Smooth muscle cell (in vitro differentiated cells): ENCODE results near the gene ZNF236. TPM values are rescaled to one million over a fixed set of nuclear protein-coding genes. Genes with fewer than 3 reads are reported as not detected.

ENCODE experiments used
- DNase-seq: peaks from one replicate; lab custom pipeline; 2025; ENCODE audit not compliant: unreplicated experiment; lab: John Stamatoyannopoulos, UW
- H2AFZ ChIP-seq: fragments of 200-600 bp; sonication (generic); 2 replicates; pipeline ENCODE4 v1.6.0; 2016; ENCODE audit warnings: antibody characterized with exemption, low read depth, mild to moderate bottlenecking
- H3F3A ChIP-seq: fragments of 200-600 bp; sonication (generic); 2 replicates; pipeline ENCODE4 v1.6.0; 2017; ENCODE audit warnings: antibody characterized with exemption, low read depth
- H3K27ac ChIP-seq: fragments of 200-600 bp; sonication (generic); 2 replicates; pipeline ENCODE4 v1.5.1; 2016; ENCODE audit warnings: low read depth, mild to moderate bottlenecking
- H3K27me3 ChIP-seq: fragments of 200-600 bp; sonication (generic); 2 replicates; pipeline ENCODE4 v1.6.1; 2016; ENCODE audit warnings: low read depth, mild to moderate bottlenecking
- H3K36me3 ChIP-seq: fragments of 200-600 bp; sonication (generic); 2 replicates; pipeline ENCODE4 v1.5.1; 2016; ENCODE audit warnings: low read depth
- H3K4me1 ChIP-seq: fragments of 200-600 bp; sonication (generic); 2 replicates; pipeline ENCODE4 v1.5.1; 2016; ENCODE audit warnings: low read depth
- H3K4me2 ChIP-seq: fragments of 200-600 bp; sonication (generic); 2 replicates; pipeline ENCODE4 v1.6.0; 2016; ENCODE audit warnings: mild to moderate bottlenecking
- H3K4me3 ChIP-seq: fragments of 200-600 bp; sonication (generic); 2 replicates; pipeline ENCODE4 v1.5.1; 2016; ENCODE audit warnings: mild to moderate bottlenecking
- H3K79me2 ChIP-seq: fragments of 200-600 bp; sonication (generic); 2 replicates; pipeline ENCODE4 v1.6.0; 2016; ENCODE audit warnings: low read depth, mild to moderate bottlenecking
- H3K9ac ChIP-seq: fragments of 200-600 bp; sonication (generic); 2 replicates; pipeline ENCODE4 v1.6.0; 2016; ENCODE audit warnings: low read depth
- H3K9me3 ChIP-seq: fragments of 200-600 bp; sonication (generic); replicated peaks from 2 replicates; pipeline ENCODE4 v1.5.1; 2016; ENCODE audit warnings: low read depth
- H4K20me1 ChIP-seq: fragments of 200-600 bp; sonication (generic); 2 replicates; pipeline ENCODE4 v1.6.0; 2016; ENCODE audit warnings: low read depth
- CTCF ChIP-seq: fragments of 200-600 bp; sonication (generic); IDR thresholded peaks from 2 replicates; pipeline ENCODE4 v1.5.1; 2017; ENCODE audit warnings: borderline replicate concordance, mild to moderate bottlenecking, antibody characterized with exemption; ENCODE audit not compliant: insufficient read depth, poor library complexity, severe bottlenecking
- WGBS: methylation state at CpG from one replicate; pipeline ENCODE4 v1.1.7; 2016; ENCODE audit warnings: low lambda C conversion rate; 5-methylcytosine and 5-hydroxymethylcytosine counted together
- polyA plus RNA-seq: library from polyadenylated mRNA; unstranded; fragments of >200 nt; fragmentation: Nextera tagmentation; extraction: Ambion mirVana; gene quantifications from 2 replicates; pipeline ENCODE4 v1.2.1, GENCODE V29; 2016
- total RNA-seq: library from RNA; depleted of rRNA; stranded (reverse); fragments of >200 nt; gene quantifications from 2 replicates; pipeline ENCODE4 v1.2.3, GENCODE V29; 2014

ZNF236 gene
- total and polyA plus RNA-seq, 2 experiments from 2014 or later = 4.1 to 6.2 TPM

- no peak overlapping the region for H3K4me3 ChIP-seq
- no peaks in the 10 kb centered on the region for H3K36me3 ChIP-seq
- DNase-seq = no peak
- no peaks in the 10 kb centered on the region for H4K20me1 ChIP-seq
- H3K4me2 ChIP-seq = no peak overlapping the region
- H2AFZ ChIP-seq = no peak overlapping the region
- no peaks in the 10 kb centered on the region for H3F3A ChIP-seq
- TF ChIP-seq CTCF = no peak
- H3K4me1 ChIP-seq = no peaks in the 10 kb centered on the region
- H3K27ac ChIP-seq = no peak overlapping the region
- H3K79me2 ChIP-seq = no peaks in the 10 kb centered on the region
- peaks cover 5% of the 10 kb centered on the region for H3K27me3 ChIP-seq
- H3K9ac ChIP-seq = no peak overlapping the region
- no peaks in the 10 kb centered on the region for H3K9me3 ChIP-seq
- 92% methylated on average over 11 of the region's 19 CpGs for WGBS
Observed at GRCh38 chr18:77001041-77001440, 178.7 kb downstream of the ZNF236 start.

GRCh38 chr18:77001979-77002378 is 179.6 kb downstream of the ZNF236 start:
- no peak for TF ChIP-seq CTCF
- peaks cover 2% of the 10 kb centered on the region for H3K27me3 ChIP-seq
- H3K4me1 ChIP-seq = no peaks in the 10 kb centered on the region
- no peak overlapping the region for H2AFZ ChIP-seq
- H3K27ac ChIP-seq = no peak overlapping the region
- H4K20me1 ChIP-seq = no peaks in the 10 kb centered on the region
- no peaks in the 10 kb centered on the region for H3K36me3 ChIP-seq
- 96% methylated on average over 7 of the region's 7 CpGs for WGBS
- H3K4me2 ChIP-seq = no peak overlapping the region
- no peak overlapping the region for H3K9ac ChIP-seq
- no peaks in the 10 kb centered on the region for H3K9me3 ChIP-seq
- no peaks in the 10 kb centered on the region for H3K79me2 ChIP-seq
- DNase-seq = no peak
- no peaks in the 10 kb centered on the region for H3F3A ChIP-seq
- H3K4me3 ChIP-seq = no peak overlapping the region

- 91% methylated on average over 10 of the region's 10 CpGs for WGBS
- no peak for TF ChIP-seq CTCF
- no peak overlapping the region for H2AFZ ChIP-seq
Observed at GRCh38 chr18:77002496-77002895, 180.1 kb downstream of the ZNF236 start.

GRCh38 chr18:77003316-77003715 is 181.0 kb downstream of the ZNF236 start:
- TF ChIP-seq CTCF = no peak
- whole genome bisulfite sequencing = 97% methylated on average over 7 of the region's 7 CpGs
- H3K27me3 ChIP-seq = peaks cover 2% of the 10 kb centered on the region

More at GRCh38 chr18:77002496-77002895, 180.1 kb downstream of the ZNF236 start:
- DNase-seq = no peak
- Histone ChIP-seq H3K36me3 (no peaks in the 10 kb centered on the region), H3F3A (no peaks in the 10 kb centered on the region), H3K4me3 (no peak overlapping the region), H3K9ac (no peak overlapping the region), H3K27me3 (peaks cover 2% of the 10 kb centered on the region), H3K4me1 (no peaks in the 10 kb centered on the region), H3K79me2 (no peaks in the 10 kb centered on the region), H3K9me3 (no peaks in the 10 kb centered on the region), H3K27ac (no peak overlapping the region), H3K4me2 (no peak overlapping the region), H4K20me1 (no peaks in the 10 kb centered on the region)

More at GRCh38 chr18:77003316-77003715, 181.0 kb downstream of the ZNF236 start:
- H3K27ac ChIP-seq = no peak overlapping the region
- H3F3A ChIP-seq = no peaks in the 10 kb centered on the region
- H3K36me3 ChIP-seq = no peaks in the 10 kb centered on the region
- no peaks in the 10 kb centered on the region for H3K79me2 ChIP-seq
- H3K4me2 ChIP-seq = no peak overlapping the region
- H3K9ac ChIP-seq = no peak overlapping the region
- no peak for DNase-seq
- H3K9me3 ChIP-seq = no peaks in the 10 kb centered on the region
- no peaks in the 10 kb centered on the region for H3K4me1 ChIP-seq
- no peak overlapping the region for H2AFZ ChIP-seq
- no peak overlapping the region for H3K4me3 ChIP-seq
- no peaks in the 10 kb centered on the region for H4K20me1 ChIP-seq
